NB4 (cell line): Measurements from ENCODE around the gene TMEM200A.

ENCODE experiments used
- CTCF ChIP-seq: IDR thresholded peaks from one replicate; pipeline ENCODE4 v1.5.1; 2012; ENCODE audit warnings: low read depth, low read length
- POLR2A ChIP-seq: IDR thresholded peaks from 2 replicates; pipeline ENCODE4 v1.6.1; 2011; ENCODE audit warnings: mild to moderate bottlenecking; ENCODE audit not compliant: insufficient read length; ENCODE audit errors: extremely low read depth

GRCh38 chr6:130381459-130382380 lies 15.9 kb downstream of the TMEM200A start:
- TF ChIP-seq CTCF, result no peak
- TF ChIP-seq POLR2A, result no peak
